Spleen (tissue), 11 donors: ENCODE measurements around the gene PRR7. TPM values are rescaled to one million over a fixed set of nuclear protein-coding genes. Genes with fewer than 3 reads are reported as not detected.
"Not testable (repeated sequence)": the region's sequence is repeated elsewhere in the genome, so short reads cannot be mapped to it uniquely, and the experiment has no call there.

Experiments
- DNase-seq: peaks from one replicate; pipeline ENCODE4 v3.0.0-alpha.2; 2020
- H3K27ac ChIP-seq, 8 donors: fragments of 200-600 bp; sonication (generic) in 7 of 8; 1 replicate in 4 of 8; 2 replicates in 4 of 8; pipeline versions ENCODE4 v1.5.0 to v1.8.0; 2016 to 2021; ENCODE audit warnings: inconsistent platforms in 4 of 8, mild to moderate bottlenecking in 4 of 8, moderate library complexity in 1 of 8
- H3K27me3 ChIP-seq, 7 donors: fragments of 200-600 bp; sonication (generic) in 6 of 7; replicated peaks in 1 of 7; 1 replicate in 4 of 7; 2 replicates in 3 of 7; pipeline versions ENCODE4 v1.5.0 to v1.8.0; 2016 to 2021; ENCODE audit warnings: inconsistent platforms in 3 of 7, mild to moderate bottlenecking in 1 of 7
- H3K36me3 ChIP-seq, 6 donors: fragments of 200-600 bp; sonication (generic) in 5 of 6; 1 replicate in 4 of 6; 2 replicates in 2 of 6; pipeline versions ENCODE4 v1.5.0 to v1.8.0; 2016 to 2021; ENCODE audit warnings: inconsistent platforms in 2 of 6
- H3K4me1 ChIP-seq, 6 donors: fragments of 200-600 bp; sonication (generic) in 5 of 6; 1 replicate in 3 of 6; 2 replicates in 3 of 6; pipeline versions ENCODE4 v1.5.0 to v1.8.0; 2016 to 2021; ENCODE audit warnings: inconsistent platforms in 3 of 6
- H3K4me3 ChIP-seq, 8 donors: fragments of 200-600 bp; sonication (generic) in 7 of 8; 1 replicate in 4 of 8; 2 replicates in 4 of 8; pipeline versions ENCODE4 v1.5.0 to v1.8.0; 2016 to 2021; ENCODE audit warnings: inconsistent platforms in 4 of 8, mild to moderate bottlenecking in 4 of 8, moderate library complexity in 2 of 8
- H3K9me3 ChIP-seq, 8 donors: fragments of 200-600 bp; sonication (generic) in 7 of 8; 1 replicate in 4 of 8; 2 replicates in 4 of 8; pipeline versions ENCODE4 v1.5.0 to v1.8.0; 2016 to 2021; ENCODE audit warnings: inconsistent platforms in 4 of 8
- POLR2A ChIP-seq, 3 donors: fragments of 450-650 bp; IDR thresholded peaks; one replicate each; pipeline ENCODE4 v1.5.1; 2017; ENCODE audit warnings: antibody characterized with exemption in 3 of 3, mild to moderate bottlenecking in 1 of 3
- POLR2AphosphoS5 ChIP-seq, 3 donors: sonication (generic); formaldehyde crosslinking; IDR thresholded peaks; one replicate each; pipeline ENCODE4 v1.5.1; 2017; ENCODE audit warnings: antibody characterized with exemption in 3 of 3
- WGBS, 5 donors: extraction: QIAGEN DNeasy Blood & Tissue Kit in 3 of 5; methylation state at CpG; one replicate each; pipeline versions ENCODE4 v1.1.5 to v1.1.7; 2013 to 2018; 5-methylcytosine and 5-hydroxymethylcytosine counted together
- intact Hi-C: fragments of 100-400 bp; cut with DNase I; formaldehyde crosslinking; loops from one replicate; pipeline ENCODE4 v1.15.0; 2023; ENCODE audit warnings: low total_unique reads
- polyA plus RNA-seq, 3 donors: library from polyadenylated mRNA; stranded (reverse); fragments of 200-250 nt; gene quantifications; one replicate each; pipeline ENCODE4 v1.2.1, GENCODE V29; 2013
- total RNA-seq, 7 donors: library from RNA; depleted of rRNA in 3 of 7; stranded (reverse); fragments of >200 nt in 3 of 7; fragmentation: NEBNext Ultra II Directional in 4 of 7; extraction: Animal tissue kit (Norgen Biotek cat#: 25700) in 4 of 7; gene quantifications; one replicate each; pipeline versions ENCODE4 v1.1.0 to v1.2.1, GENCODE V29; 2016 to 2021
- TF ChIP-seq, protein P1 (sequence below), 11 experiments: fragments of 200-600 bp in 7 of 11; fragments of 450-650 bp in 4 of 11; sonication (generic) in 4 of 11; IDR thresholded peaks in 8 of 11; conservative IDR thresholded peaks in 3 of 11; 1 replicate in 7 of 11; 2 replicates in 4 of 11; pipeline versions ENCODE4 v1.4.0 to v1.8.0; 2016 to 2021; ENCODE audit warnings: antibody characterized with exemption in 11 of 11, inconsistent platforms in 4 of 11, mild to moderate bottlenecking in 1 of 11
- donor health status: healthy with polysubstance abuse.
- donor health status: DM: no; HTN: no; CAD: no; lungs with moderate emphysema.
- donor health status: DM: no; HTN: no; CAD: no.
- donor health status: Bipolar disorder and iron deficiency.
- donor health status: healthy.
- donor health status: DM: no; HTN: no; CAD: no.
- donor health status: DM: yes; HTN: yes; CAD: no.

The PRR7 gene
- total and polyA plus RNA-seq, 10 donors = 1.7 to 5.7 (median 4.6) TPM; not detected in 1

- Histone ChIP-seq H3K4me1 (peaks cover 0 to 41% (median 6%) of the 10 kb centered on the region in 6 donors), H3K9me3 (no peaks in the 10 kb centered on the region), H3K27me3 (no peaks in the 10 kb centered on the region), H3K27ac (peak overlapping the region in 2 of 8 donors; percentile 21 to 59), H3K36me3 (no peaks in the 10 kb centered on the region), H3K4me3 (no peak overlapping the region)
- DNase-seq = no peak
- WGBS, 5 donors = 65 to 86% (median 84%) methylated on average over 3 of the region's 3 CpGs
- intact Hi-C loops = no loop called here
- TF ChIP-seq, protein P1, sequence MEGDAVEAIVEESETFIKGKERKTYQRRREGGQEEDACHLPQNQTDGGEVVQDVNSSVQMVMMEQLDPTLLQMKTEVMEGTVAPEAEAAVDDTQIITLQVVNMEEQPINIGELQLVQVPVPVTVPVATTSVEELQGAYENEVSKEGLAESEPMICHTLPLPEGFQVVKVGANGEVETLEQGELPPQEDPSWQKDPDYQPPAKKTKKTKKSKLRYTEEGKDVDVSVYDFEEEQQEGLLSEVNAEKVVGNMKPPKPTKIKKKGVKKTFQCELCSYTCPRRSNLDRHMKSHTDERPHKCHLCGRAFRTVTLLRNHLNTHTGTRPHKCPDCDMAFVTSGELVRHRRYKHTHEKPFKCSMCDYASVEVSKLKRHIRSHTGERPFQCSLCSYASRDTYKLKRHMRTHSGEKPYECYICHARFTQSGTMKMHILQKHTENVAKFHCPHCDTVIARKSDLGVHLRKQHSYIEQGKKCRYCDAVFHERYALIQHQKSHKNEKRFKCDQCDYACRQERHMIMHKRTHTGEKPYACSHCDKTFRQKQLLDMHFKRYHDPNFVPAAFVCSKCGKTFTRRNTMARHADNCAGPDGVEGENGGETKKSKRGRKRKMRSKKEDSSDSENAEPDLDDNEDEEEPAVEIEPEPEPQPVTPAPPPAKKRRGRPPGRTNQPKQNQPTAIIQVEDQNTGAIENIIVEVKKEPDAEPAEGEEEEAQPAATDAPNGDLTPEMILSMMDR (IDR thresholded peaks at IDR 0.05 in 8 of 11, conservative IDR thresholded peaks at IDR 0.05 in 3 of 11) = no peak
- TF ChIP-seq POLR2A (IDR thresholded peaks at IDR 0.05) (no peak), POLR2AphosphoS5 (IDR thresholded peaks at IDR 0.05) (peak in 1 of 3 donors; percentile 20)
These were observed 27.6 kb upstream of the PRR7 start for GRCh38 chr5:177419046-177419445.

DNA sequence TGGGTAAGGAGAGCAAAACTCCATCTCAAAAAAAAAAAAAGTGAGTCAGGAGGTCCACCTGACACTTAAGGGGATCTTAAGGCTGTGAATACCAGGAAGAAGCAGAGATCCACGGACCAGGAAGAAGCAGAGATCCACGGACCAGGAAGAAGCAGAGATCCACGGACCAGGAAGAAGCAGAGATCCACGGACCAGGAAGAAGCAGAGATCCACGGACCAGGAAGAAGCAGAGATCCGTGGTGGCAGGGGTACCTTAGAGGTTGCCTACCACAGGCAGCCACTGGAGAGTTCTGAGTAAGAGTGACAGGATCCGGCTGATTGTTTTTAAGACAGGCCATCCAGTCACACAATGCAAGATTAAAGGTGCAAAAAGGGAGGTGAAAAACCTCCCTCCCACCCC is 26.1 kb upstream of the PRR7 start:
- H3K36me3 ChIP-seq, H3K4me3 ChIP-seq, H3K27me3 ChIP-seq, DNase-seq, intact Hi-C loops, H3K27ac ChIP-seq, H3K9me3 ChIP-seq: not testable (repeated sequence)
- 70 to 90% (median 73%) methylated on average over 6 to 7 of the region's 7 CpGs for WGBS, 5 donors
- peaks cover 3 to 45% (median 12%) of the 10 kb centered on the region in 6 donors for H3K4me1 ChIP-seq

DNA sequence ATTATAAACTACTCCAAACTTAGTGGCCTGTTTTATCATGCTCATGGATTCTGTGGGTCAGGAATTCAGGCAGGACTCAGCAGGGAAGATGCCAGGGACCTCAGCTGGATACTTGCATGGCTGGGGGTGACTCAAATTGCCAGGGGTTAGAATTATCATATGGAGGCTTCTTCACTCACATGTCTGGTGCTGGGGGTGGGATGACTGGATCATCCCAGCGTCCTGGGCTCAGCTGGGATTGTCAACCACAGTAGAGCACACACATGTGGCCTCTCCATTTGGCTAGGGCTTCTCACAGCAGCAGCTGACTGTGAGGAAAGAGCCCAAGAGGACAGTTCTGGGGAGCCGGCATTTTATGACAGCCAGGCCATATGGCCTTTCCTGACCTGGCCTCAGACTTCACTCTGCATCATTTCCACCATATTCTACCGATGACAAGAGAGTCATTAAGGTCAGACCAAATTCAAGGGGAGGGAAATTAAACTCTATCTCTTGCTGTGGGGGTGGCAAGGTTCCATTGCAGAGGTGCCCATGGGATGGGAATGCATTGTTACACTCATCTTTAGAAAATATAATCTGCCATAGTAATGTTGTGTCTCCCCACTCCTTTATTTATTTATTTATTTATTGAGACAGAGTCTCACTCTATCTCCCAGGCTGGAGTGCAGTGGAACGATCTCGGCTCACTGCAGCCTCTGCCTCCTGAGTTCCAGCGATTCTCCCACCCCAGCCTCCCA is 25.4 kb upstream of the PRR7 start:
- Histone ChIP-seq H3K27ac (no peak overlapping the region), H3K4me1 (peaks cover 5 to 42% (median 13%) of the 10 kb centered on the region in 6 donors), H3K4me3 (no peak overlapping the region), H3K36me3 (no peaks in the 10 kb centered on the region), H3K27me3 (no peaks in the 10 kb centered on the region), H3K9me3 (no peaks in the 10 kb centered on the region)
- WGBS, 5 donors = 82 to 88% (median 87%) methylated on average over 6 of the region's 6 CpGs
- intact Hi-C loops = no loop called here
- TF ChIP-seq, protein P1 (IDR thresholded peaks at IDR 0.05 in 8 of 11, conservative IDR thresholded peaks at IDR 0.05 in 3 of 11) = no peak
- TF ChIP-seq POLR2A (IDR thresholded peaks at IDR 0.05) (no peak), POLR2AphosphoS5 (IDR thresholded peaks at IDR 0.05) (no peak)
- DNase-seq = no peak

DNA sequence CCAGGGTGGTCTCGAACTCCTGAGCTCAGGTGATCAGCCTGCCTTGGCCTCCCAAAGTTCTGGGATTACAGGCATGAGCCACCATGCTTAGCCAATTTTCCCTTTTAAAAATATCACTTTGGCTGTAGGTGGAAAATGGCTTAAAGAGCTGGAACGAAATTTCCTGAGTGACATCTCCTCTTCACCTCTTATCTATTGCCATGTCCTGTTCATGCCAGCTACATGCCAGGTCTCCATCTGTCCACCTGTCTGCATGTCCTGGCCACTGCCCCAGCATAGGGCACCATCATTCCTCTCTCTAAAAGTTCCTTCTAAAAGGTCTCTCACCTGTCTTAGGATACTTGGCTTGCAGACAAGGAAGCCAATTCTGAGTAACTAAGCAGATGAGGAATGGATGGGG is 22.9 kb upstream of the PRR7 start:
- peaks cover 18 to 47% (median 27%) of the 10 kb centered on the region in 6 donors for H3K4me1 ChIP-seq
- DNase-seq = no peak
- TF ChIP-seq, protein P1 (IDR thresholded peaks at IDR 0.05 in 8 of 11, conservative IDR thresholded peaks at IDR 0.05 in 3 of 11) = no peak
- TF ChIP-seq POLR2AphosphoS5 (IDR thresholded peaks at IDR 0.05) (no peak), POLR2A (IDR thresholded peaks at IDR 0.05) (no peak)
- no peaks in the 10 kb centered on the region for H3K27me3 ChIP-seq
- WGBS, 5 donors = 81 to 96% (median 90%) methylated on average over 2 of the region's 2 CpGs
- no peaks in the 10 kb centered on the region for H3K9me3 ChIP-seq
- no peak overlapping the region for H3K4me3 ChIP-seq
- intact Hi-C loops = no loop called here
- no peak overlapping the region for H3K27ac ChIP-seq
- H3K36me3 ChIP-seq = no peaks in the 10 kb centered on the region
